NAMALWA (cell line): ENCODE results near the gene PPP1R9B.

Source experiments
- DNase-seq: peaks from one replicate; pipeline ENCODE4 v3.0.0-alpha.2; 2015; ENCODE audit warnings: low spot score

The PPP1R9B gene

DNA sequence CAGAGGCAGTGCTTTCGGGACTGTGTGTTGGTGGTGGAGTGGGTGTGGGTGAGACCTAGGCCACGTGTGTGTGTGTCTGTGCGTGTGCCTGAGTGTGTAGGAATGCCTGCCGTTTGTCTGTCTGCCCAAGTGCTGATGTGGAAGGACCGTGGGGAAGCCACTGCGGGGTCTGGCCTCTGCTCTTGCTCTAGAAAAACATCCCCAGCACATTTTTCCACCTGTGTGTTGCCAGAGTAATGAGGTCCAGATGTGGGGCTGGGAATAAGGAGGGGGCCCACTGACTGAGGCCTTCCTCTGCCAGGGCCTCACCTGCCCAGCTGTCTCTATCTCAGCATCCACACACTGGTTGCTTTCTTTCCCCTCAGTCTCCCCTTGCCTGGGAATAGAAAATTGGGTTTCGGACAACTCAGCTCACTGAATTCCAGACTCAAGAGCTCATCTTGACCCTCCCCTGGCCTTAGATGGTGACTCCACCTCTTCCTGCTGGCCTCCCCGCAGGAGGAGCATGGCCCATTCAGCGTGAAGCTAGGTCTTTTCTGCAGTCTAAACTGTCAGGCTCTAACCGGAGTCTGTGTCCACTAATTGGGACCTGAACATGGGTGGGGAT, 23.0 kb upstream of the PPP1R9B start:
- DNase-seq: no peak

GRCh38 chr17:50172936-50173334, 22.5 kb upstream of the PPP1R9B start:
- DNase-seq: no peak

GRCh38 chr17:50172130-50172529, 21.7 kb upstream of the PPP1R9B start:
- no peak for DNase-seq

DNA sequence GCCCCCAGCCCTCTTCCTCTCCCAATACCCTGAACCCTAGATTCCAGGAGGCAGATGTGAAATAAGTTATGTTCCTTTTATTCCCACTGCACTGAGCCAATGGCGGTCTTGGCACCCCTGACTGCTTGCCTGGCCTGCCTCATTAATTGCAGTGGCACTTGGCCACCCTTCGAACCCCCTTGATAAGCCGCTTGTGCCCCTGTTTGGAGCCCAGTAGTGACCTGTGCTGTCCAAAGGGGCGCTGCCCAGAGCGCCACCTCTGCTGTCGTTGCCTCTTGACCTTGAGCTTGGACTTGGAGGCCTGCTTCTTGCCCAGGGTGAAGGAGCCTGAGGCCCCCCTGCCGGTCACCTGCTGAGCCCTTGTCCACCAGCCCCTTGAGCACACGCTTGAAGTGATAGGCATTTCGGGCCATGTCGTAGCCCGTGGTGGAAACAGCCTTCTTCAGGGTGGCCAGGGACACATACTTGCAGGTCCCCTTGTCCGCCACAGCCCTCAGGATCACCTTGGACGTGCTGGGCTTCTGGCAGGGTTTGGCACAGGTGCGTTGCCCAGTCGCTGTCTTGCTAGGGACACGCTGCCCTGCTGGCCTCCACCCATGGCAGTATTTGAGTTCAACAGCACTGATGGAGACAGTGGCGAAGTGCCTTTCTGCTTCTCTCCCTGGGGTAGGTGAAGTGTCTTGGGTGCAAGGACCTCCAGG, 21.0 kb upstream of the PPP1R9B start:
- DNase-seq: no peak

- DNase-seq: peak; percentile 46
Measured at GRCh38 chr17:50170662-50171370, 20.3 kb upstream of the PPP1R9B start.

- DNase-seq: no peak
Measured at GRCh38 chr17:50169881-50170459, 19.5 kb upstream of the PPP1R9B start.

- DNase-seq: peak; percentile 82
Measured at GRCh38 chr17:50169121-50169764, 18.8 kb upstream of the PPP1R9B start.

GRCh38 chr17:50168319-50168718, 17.8 kb upstream of the PPP1R9B start:
- DNase-seq: no peak

GRCh38 chr17:50167371-50167770, 16.9 kb upstream of the PPP1R9B start:
- DNase-seq: no peak

- no peak for DNase-seq
Measured at GRCh38 chr17:50166518-50167181, 16.2 kb upstream of the PPP1R9B start.

GRCh38 chr17:50165867-50166517, 15.5 kb upstream of the PPP1R9B start, which contains the start of gene SGCA:
TSS of gene SGCA (plus strand) at chr17:50166005. CDS start at chr17:50166041, 36 bp downstream.
- DNase-seq: no peak

- DNase-seq: no peak
Measured at GRCh38 chr17:50165466-50165865, 15.0 kb upstream of the PPP1R9B start.

- no peak for DNase-seq
Measured at GRCh38 chr17:50165066-50165465, 14.6 kb upstream of the PPP1R9B start.

DNA sequence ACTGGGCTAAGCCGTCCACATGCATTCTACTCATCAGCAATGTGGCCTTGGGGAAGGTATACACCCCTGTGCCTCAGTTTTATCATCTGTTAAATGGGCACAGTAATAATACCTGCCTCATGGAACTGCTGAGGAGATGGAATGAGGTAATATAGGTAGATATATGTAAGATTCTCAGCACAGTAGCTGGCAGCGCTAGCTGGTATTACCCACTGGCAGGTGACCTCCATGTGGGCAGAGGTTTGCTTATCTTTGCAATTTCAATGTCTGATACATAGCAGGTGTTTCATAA, 14.2 kb upstream of the PPP1R9B start:
- no peak for DNase-seq

DNA sequence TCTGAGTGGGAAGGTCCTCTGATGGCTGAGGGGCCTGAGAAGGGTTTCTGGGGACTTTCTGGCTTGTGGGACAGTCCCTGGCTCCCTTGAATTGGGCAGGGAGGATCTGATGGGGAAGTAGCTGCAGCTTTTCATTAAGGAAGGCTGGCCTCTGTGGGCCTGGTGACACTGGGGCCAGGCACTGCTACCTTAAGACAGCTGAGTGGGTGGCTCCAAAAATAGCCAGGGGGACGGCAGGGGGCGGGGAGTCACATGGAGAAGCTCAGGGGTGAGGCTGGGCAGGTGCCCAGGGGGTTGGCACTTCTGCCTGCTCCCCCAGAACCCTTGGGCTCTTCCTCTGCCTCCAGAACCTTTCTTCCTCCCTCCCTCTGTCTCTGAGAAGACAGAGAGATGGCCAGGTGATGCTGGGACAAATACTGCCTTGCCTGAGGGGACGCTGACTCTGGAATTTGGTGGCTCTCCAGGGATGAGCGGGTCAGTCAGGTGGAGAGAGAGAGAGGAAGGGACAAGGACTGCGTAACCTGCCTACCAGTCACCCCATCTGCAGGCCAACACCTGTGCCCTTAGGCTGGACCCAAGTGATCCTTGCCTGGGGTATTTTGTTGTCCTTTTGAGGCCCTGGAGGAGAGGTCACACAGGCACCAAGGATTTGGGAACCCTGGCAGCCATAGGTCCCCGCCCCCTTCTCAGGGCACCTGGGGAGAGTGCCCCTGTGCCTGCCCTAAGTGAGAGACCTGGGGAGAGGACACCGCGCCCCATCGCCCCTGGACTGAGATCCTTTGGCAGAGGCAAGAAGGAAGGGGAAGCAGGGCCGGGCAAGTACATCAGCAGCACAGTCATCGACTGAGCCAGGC, 13.6 kb upstream of the PPP1R9B start:
- no peak for DNase-seq

- no peak for DNase-seq
Measured at GRCh38 chr17:50162466-50163254, 12.2 kb upstream of the PPP1R9B start.

DNA sequence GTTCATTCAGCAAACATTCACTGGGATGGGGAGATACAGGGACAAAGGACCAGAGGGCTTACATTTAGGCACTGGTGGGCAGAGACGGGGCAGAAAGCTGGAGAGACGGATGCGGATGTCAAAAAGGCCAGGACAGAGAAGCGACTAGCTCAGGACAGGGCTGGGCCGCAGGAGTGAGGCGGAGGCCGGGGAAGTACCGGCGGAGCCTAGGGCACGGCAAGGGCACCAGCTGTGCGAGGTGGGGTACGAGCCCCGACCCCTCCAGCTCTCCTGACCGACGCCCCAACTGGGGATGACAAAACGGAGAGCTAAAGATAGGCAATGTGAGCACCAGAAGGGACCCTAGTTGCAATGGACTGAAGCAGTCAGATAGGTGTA, 11.4 kb upstream of the PPP1R9B start:
- no peak for DNase-seq

DNA sequence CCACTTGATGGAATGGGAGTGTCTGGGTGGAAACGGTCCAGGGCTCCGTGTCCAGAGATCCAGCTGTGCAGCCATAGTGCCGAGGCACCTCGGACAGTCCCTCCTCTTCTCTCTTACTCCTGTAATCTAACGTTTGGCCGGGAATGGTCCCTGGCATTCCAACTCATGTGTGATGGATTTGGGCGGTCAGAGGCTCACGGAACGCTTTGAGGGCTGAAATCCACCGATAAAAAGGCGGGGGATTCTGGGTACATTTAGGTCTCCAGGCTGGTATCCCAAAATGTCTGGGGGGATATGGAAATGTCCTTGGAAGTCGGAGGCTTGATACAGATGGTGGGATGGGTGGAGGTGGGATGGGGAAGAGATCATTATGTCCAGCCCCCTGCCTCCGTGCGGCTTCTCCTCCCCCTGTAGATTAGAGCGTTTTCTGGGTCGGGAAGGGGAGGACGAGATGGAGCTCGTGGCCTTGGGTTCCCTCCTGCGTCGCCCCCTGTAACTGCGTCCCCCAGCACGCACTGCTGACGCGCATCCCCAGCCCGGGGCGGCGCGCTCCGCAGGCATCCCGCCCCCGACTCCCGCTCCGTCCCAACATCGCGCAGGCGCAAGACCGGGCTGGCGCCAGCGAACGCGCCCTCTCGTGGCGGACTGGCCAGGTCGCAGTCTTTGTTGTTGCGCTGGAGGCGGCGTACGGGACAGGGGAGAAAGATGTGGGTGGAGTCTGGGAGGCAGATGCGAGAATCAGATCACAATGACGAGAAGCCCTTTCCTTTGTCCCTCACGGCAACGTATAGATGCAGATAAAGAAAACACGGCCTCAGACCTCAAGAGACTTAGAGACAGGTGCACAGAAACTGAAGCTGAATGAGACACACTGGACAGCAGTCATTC, 10.8 kb upstream of the PPP1R9B start:
- peak; percentile 94 for DNase-seq

DNA sequence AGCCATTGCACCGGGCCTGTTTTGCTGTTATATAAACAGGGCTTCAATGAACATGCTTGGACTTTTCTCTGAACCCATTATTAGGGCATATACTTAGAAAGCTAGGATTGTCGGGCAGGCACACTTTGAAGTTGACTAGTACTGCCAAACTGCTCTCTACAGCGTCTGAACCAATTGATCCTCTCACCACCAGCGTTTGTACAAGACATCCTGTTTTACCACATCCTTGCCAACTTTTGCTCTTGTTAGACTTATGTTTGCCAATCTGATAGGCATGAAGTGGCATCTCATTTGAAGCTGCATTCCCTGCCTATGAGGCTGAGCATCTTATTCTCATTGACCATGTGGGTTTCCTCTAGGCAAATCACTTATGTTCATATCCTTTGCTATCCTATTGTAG, 7.4 kb upstream of the PPP1R9B start:
- no peak for DNase-seq
